MM.1S (cell line): ENCODE results near the gene ANXA6.

Experiments
- DNase-seq: peaks from one replicate; pipeline ENCODE4 v3.0.0-alpha.2; 2015
- H2AFZ ChIP-seq: fragments of 300-600 bp; sonication (generic); 2 replicates; pipeline ENCODE4 v1.6.0; 2016; ENCODE audit warnings: antibody characterized with exemption, low read length
- H3F3A ChIP-seq: fragments of 300-600 bp; sonication (generic); 2 replicates; pipeline ENCODE4 v1.6.1; 2016; ENCODE audit warnings: mild to moderate bottlenecking, antibody characterized with exemption, low read length, moderate library complexity, mixed read lengths; ENCODE audit not compliant: insufficient read depth
- H3K27ac ChIP-seq: fragments of 300-600 bp; sonication (generic); 2 replicates; pipeline ENCODE4 v1.5.1; 2016; ENCODE audit warnings: mild to moderate bottlenecking, low read length
- H3K27me3 ChIP-seq: fragments of 300-600 bp; sonication (generic); replicated peaks from 2 replicates; pipeline ENCODE4 v1.6.0; 2016; ENCODE audit warnings: low read length; ENCODE audit not compliant: insufficient read depth
- H3K36me3 ChIP-seq: fragments of 300-600 bp; sonication (generic); replicated peaks from 2 replicates; pipeline ENCODE4 v1.6.1; 2016; ENCODE audit warnings: mild to moderate bottlenecking, low read length, mixed read lengths; ENCODE audit not compliant: insufficient read depth
- H3K4me1 ChIP-seq: fragments of 300-600 bp; sonication (generic); 2 replicates; pipeline ENCODE4 v1.6.1; 2016; ENCODE audit warnings: low read length, mixed read lengths
- H3K4me2 ChIP-seq: fragments of 300-600 bp; sonication (generic); 2 replicates; pipeline ENCODE4 v1.6.0; 2016; ENCODE audit warnings: low read depth, low read length
- H3K4me3 ChIP-seq: fragments of 300-600 bp; sonication (generic); 2 replicates; pipeline ENCODE4 v1.5.1; 2016; ENCODE audit warnings: low read length, mixed read lengths
- H3K79me2 ChIP-seq: fragments of 300-600 bp; sonication (generic); 2 replicates; pipeline ENCODE4 v1.6.1; 2016; ENCODE audit warnings: mixed run types, low read length, mixed read lengths
- H3K9ac ChIP-seq: fragments of 300-600 bp; sonication (generic); 2 replicates; pipeline ENCODE4 v1.6.1; 2016; ENCODE audit warnings: low read length, mixed read lengths
- H3K9me2 ChIP-seq: fragments of 300-600 bp; sonication (generic); replicated peaks from 2 replicates; pipeline ENCODE4 v1.6.1; 2016; ENCODE audit warnings: mild to moderate bottlenecking, low read length, mixed read lengths; ENCODE audit not compliant: insufficient read depth
- H3K9me3 ChIP-seq: fragments of 300-600 bp; sonication (generic); replicated peaks from 2 replicates; pipeline ENCODE4 v1.6.1; 2016; ENCODE audit warnings: mild to moderate bottlenecking, low read length, mixed read lengths; ENCODE audit not compliant: insufficient read depth
- H4K20me1 ChIP-seq: fragments of 300-600 bp; sonication (generic); 2 replicates; pipeline ENCODE4 v1.6.1; 2016; ENCODE audit warnings: mild to moderate bottlenecking, low read length, moderate library complexity, mixed read lengths; ENCODE audit not compliant: insufficient read depth
- EZH2 ChIP-seq: fragments of 300-600 bp; sonication (generic); optimal IDR thresholded peaks from 2 replicates; pipeline ENCODE3; 2017; ENCODE audit warnings: low read depth, mild to moderate bottlenecking, antibody characterized with exemption, low read length, mixed read lengths
- EZH2phosphoT487 ChIP-seq: fragments of 300-600 bp; sonication (generic); IDR thresholded peaks from 2 replicates; pipeline ENCODE4 v1.6.1; 2018; ENCODE audit warnings: antibody characterized with exemption, low read length
- TF ChIP-seq, protein P1 (sequence below): fragments of 300-600 bp; sonication (generic); IDR thresholded peaks from 2 replicates; pipeline ENCODE4 v1.5.1; 2016; ENCODE audit warnings: antibody characterized with exemption, low read length, mixed read lengths

ANXA6 gene

DNA sequence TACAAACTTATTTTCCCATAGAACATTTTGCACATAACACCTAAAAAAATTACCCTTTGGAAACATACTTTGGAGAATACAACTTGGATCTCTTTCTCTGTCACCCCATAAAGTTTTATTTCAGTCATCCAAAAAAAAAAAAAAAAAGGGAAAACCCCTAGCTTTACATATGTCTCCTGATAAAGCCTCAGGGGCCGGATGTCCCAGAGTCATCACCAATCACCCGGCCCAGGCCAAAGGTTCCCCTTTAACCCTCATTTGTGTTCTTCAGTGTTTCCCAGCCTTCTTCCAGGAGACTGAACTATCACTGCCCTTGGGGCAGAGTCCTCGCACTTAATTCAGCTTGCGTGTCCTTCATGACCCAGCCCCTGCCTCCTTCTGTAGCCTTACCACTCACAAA, 28.8 kb downstream of the ANXA6 start:
- no peak overlapping the region for H3K9ac ChIP-seq
- H3K36me3 ChIP-seq, result peaks cover 33% of the 10 kb centered on the region

DNA sequence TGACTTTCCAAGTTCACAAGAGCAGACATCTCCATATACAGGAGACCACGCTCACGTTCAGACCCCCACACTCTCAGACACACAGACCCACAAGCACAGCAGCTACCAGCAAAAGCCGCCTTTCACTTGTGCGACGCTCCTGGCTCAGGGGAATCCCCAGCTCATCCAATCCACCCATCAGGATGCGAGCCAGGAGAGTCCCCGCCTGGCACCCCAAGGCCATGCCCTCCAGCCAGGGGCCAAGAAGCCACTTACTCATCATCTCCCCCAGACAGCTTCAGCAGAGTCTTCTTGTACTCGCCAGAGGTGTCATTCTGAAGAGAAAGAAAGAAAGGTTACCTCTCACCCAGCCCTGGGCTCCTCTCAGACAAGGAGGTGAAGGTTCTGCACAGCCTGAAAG, 29.7 kb downstream of the ANXA6 start:
- no peaks in the 10 kb centered on the region for H3K27me3 ChIP-seq
- peaks cover 9% of the 10 kb centered on the region for H3F3A ChIP-seq
- H3K4me3 ChIP-seq, result no peak overlapping the region
- H3K9me2 ChIP-seq, result no peaks in the 10 kb centered on the region
- TF ChIP-seq, protein P1, sequence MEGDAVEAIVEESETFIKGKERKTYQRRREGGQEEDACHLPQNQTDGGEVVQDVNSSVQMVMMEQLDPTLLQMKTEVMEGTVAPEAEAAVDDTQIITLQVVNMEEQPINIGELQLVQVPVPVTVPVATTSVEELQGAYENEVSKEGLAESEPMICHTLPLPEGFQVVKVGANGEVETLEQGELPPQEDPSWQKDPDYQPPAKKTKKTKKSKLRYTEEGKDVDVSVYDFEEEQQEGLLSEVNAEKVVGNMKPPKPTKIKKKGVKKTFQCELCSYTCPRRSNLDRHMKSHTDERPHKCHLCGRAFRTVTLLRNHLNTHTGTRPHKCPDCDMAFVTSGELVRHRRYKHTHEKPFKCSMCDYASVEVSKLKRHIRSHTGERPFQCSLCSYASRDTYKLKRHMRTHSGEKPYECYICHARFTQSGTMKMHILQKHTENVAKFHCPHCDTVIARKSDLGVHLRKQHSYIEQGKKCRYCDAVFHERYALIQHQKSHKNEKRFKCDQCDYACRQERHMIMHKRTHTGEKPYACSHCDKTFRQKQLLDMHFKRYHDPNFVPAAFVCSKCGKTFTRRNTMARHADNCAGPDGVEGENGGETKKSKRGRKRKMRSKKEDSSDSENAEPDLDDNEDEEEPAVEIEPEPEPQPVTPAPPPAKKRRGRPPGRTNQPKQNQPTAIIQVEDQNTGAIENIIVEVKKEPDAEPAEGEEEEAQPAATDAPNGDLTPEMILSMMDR, result no peak
- TF ChIP-seq EZH2phosphoT487, result no peak
- no peak for TF ChIP-seq EZH2
- H3K79me2 ChIP-seq, result peaks cover 76% of the 10 kb centered on the region
- DNase-seq, result no peak
- H3K4me2 ChIP-seq, result no peak overlapping the region
- no peaks in the 10 kb centered on the region for H3K9me3 ChIP-seq
- no peaks in the 10 kb centered on the region for H4K20me1 ChIP-seq
- peaks cover 3% of the 10 kb centered on the region; the same call in 1 of the 2 replicates for H3K4me1 ChIP-seq
- no peak overlapping the region for H2AFZ ChIP-seq
- no peak overlapping the region for H3K27ac ChIP-seq
- no peak overlapping the region for H3K9ac ChIP-seq
- peaks cover 32% of the 10 kb centered on the region for H3K36me3 ChIP-seq

More for the DNA sequence above, 28.8 kb downstream of the ANXA6 start:
- Histone ChIP-seq H3K9me3 (no peaks in the 10 kb centered on the region), H3K4me2 (no peak overlapping the region), H3F3A (peaks cover 12% of the 10 kb centered on the region), H4K20me1 (no peaks in the 10 kb centered on the region), H3K27me3 (no peaks in the 10 kb centered on the region), H3K9me2 (no peaks in the 10 kb centered on the region), H3K27ac (no peak overlapping the region), H2AFZ (no peak overlapping the region), H3K4me3 (no peak overlapping the region), H3K4me1 (peaks cover 12% of the 10 kb centered on the region), H3K79me2 (peaks cover 76% of the 10 kb centered on the region)
- TF ChIP-seq EZH2phosphoT487, result no peak
- TF ChIP-seq, protein P1, result no peak
- TF ChIP-seq EZH2, result no peak
- no peak for DNase-seq

DNA sequence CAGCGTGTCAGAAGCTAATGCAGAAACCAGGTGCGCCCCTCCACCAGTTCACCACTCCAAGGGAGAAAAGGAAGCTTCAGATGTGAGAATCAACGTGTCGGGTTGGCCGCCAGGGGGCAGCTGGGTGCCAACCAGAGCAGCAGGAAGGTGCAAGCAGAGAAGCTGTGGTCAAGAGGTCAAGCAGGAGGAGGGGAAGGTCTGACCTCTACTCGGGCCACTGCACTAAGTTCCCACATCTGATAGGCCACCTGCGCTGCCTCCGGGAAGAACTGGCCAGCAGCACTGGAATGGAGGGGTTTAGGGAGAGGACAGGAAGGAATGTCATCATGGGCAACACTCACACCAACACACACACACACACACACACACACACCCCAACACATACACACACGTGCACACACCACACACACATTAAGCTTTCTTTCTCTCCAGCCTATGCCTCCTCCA, 31.4 kb downstream of the ANXA6 start:
- H3K79me2 ChIP-seq, result peaks cover 74% of the 10 kb centered on the region
- no peak overlapping the region for H3K4me2 ChIP-seq
- H2AFZ ChIP-seq, result no peak overlapping the region
- no peaks in the 10 kb centered on the region for H3K27me3 ChIP-seq
- TF ChIP-seq, protein P1, result peak; percentile 90
- TF ChIP-seq EZH2 (no peak), EZH2phosphoT487 (no peak)
- H3K4me3 ChIP-seq, result no peak overlapping the region
- peaks cover 36% of the 10 kb centered on the region for H3K36me3 ChIP-seq
- H3K9me3 ChIP-seq, result no peaks in the 10 kb centered on the region
- H3K27ac ChIP-seq, result no peak overlapping the region
- peaks cover 3% of the 10 kb centered on the region; the same call in 1 of the 2 replicates for H3K4me1 ChIP-seq
- H3K9me2 ChIP-seq, result no peaks in the 10 kb centered on the region
- DNase-seq, result peak; percentile 74
- H3F3A ChIP-seq, result peaks cover 9% of the 10 kb centered on the region
- no peak overlapping the region for H3K9ac ChIP-seq
- H4K20me1 ChIP-seq, result no peaks in the 10 kb centered on the region
